ENCODE measurements around the gene INSIG1. TPM values are rescaled to one million over a fixed set of nuclear protein-coding genes. Genes with fewer than 3 reads are reported as not detected.
A peak's percentile ranks its signal among the peaks of the same experiment; 100 is the strongest.

Gene INSIG1
- total RNA-seq, 1 experiment from 2014 or later, result 92.6 TPM

GRCh38 chr7:155355745-155356144 is 58.1 kb downstream of the INSIG1 start:
- Histone ChIP-seq H3K27ac (ENCODE audit: low read length) (no peak overlapping the region), H3K27me3 (ENCODE audit: control insufficient read depth, insufficient read depth, low read length) (no peaks in the 10 kb centered on the region), H3K36me3 (ENCODE audit: control insufficient read depth, insufficient read depth, low read length) (no peaks in the 10 kb centered on the region), H3K4me3 (ENCODE audit: low read depth in 2 of 2, low read length in 2 of 2) (no peak overlapping the region), H3K4me1 (ENCODE audit: control insufficient read depth, insufficient read depth, low read length) (no peaks in the 10 kb centered on the region), H3K9me3 (ENCODE audit: control insufficient read depth, insufficient read depth, low read depth, low read length) (no peaks in the 10 kb centered on the region)
- CTCF ChIA-PET, result no interaction called here
- ATAC-seq (no peak), DNase-seq (ENCODE audit: low read depth, low spot score) (no peak)
- TF ChIP-seq REST (IDR thresholded peaks at IDR 0.05; ENCODE audit: insufficient read depth in 1 of 2, low read depth in 2 of 2, low read length in 1 of 2), result no peak
- TF ChIP-seq POLR2AphosphoS5 (IDR thresholded peaks at IDR 0.05; ENCODE audit: low read depth, low read length), result no peak
- no peak for TF ChIP-seq SIN3A (IDR thresholded peaks at IDR 0.05; ENCODE audit: borderline replicate concordance, insufficient read depth, low read depth, low read length)
- TF ChIP-seq, protein P1, sequence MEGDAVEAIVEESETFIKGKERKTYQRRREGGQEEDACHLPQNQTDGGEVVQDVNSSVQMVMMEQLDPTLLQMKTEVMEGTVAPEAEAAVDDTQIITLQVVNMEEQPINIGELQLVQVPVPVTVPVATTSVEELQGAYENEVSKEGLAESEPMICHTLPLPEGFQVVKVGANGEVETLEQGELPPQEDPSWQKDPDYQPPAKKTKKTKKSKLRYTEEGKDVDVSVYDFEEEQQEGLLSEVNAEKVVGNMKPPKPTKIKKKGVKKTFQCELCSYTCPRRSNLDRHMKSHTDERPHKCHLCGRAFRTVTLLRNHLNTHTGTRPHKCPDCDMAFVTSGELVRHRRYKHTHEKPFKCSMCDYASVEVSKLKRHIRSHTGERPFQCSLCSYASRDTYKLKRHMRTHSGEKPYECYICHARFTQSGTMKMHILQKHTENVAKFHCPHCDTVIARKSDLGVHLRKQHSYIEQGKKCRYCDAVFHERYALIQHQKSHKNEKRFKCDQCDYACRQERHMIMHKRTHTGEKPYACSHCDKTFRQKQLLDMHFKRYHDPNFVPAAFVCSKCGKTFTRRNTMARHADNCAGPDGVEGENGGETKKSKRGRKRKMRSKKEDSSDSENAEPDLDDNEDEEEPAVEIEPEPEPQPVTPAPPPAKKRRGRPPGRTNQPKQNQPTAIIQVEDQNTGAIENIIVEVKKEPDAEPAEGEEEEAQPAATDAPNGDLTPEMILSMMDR (IDR thresholded peaks at IDR 0.05), result no peak
- no peak for TF ChIP-seq TCF7L2 (IDR thresholded peaks at IDR 0.05; ENCODE audit: low read depth, low read length)
- POLR2A ChIA-PET, result no interaction called here
- BruUV-seq (replicated peaks), result no TSS peak
- intact Hi-C loops (cut with micrococcal nuclease; ENCODE audit: unreplicated experiment) (no loop called here), in situ Hi-C loops (cut with HindIII; ENCODE audit: low pct_unique_long_range_greater_than_20kb, low sequenced_read_pairs) (no loop called here)

- ATAC-seq, result peak; percentile 81
- BruUV-seq (replicated peaks), result no TSS peak
- intact Hi-C loops (cut with micrococcal nuclease; ENCODE audit: unreplicated experiment), result no loop called here
These were observed 58.8 kb downstream of the INSIG1 start for GRCh38 chr7:155356323-155357105.

More at GRCh38 chr7:155356323-155357105, 58.8 kb downstream of the INSIG1 start:
- in situ Hi-C loops (cut with HindIII; ENCODE audit: low pct_unique_long_range_greater_than_20kb, low sequenced_read_pairs), result no loop called here
- Histone ChIP-seq H3K27me3 (ENCODE audit: control insufficient read depth, insufficient read depth, low read length) (no peaks in the 10 kb centered on the region), H3K27ac (ENCODE audit: low read length) (no peak overlapping the region), H3K36me3 (ENCODE audit: control insufficient read depth, insufficient read depth, low read length) (no peaks in the 10 kb centered on the region), H3K9me3 (ENCODE audit: control insufficient read depth, insufficient read depth, low read depth, low read length) (no peaks in the 10 kb centered on the region), H3K4me1 (ENCODE audit: control insufficient read depth, insufficient read depth, low read length) (no peaks in the 10 kb centered on the region), H3K4me3 (ENCODE audit: low read depth in 2 of 2, low read length in 2 of 2) (no peak overlapping the region)
- CTCF ChIA-PET, result interaction anchor here (0.7 to 1.0 kb wide), 3 partner anchors 24 to 429 kb away, joined by 3 read pairs; no protein-coding TSS in a partner anchor
- TF ChIP-seq, protein P1 (IDR thresholded peaks at IDR 0.05), result peak; percentile 78
- TF ChIP-seq REST (IDR thresholded peaks at IDR 0.05; ENCODE audit: insufficient read depth in 1 of 2, low read depth in 2 of 2, low read length in 1 of 2), result no peak
- POLR2A ChIA-PET, result interaction anchor here (0.6 kb wide), 1 partner anchor 22 kb away, joined by 3 read pairs; no protein-coding TSS in a partner anchor
- no peak for DNase-seq (ENCODE audit: low read depth, low spot score)
